Kidney glomerular epithelial cell (primary cell): ENCODE measurements around the gene SLIT3.
A peak's percentile ranks its signal among the peaks of the same experiment; 100 is the strongest.

Source experiments
- DNase-seq: peaks from one replicate; lab custom pipeline; 2025; lab: John Stamatoyannopoulos, UW

Gene SLIT3

GRCh38 chr5:168829044-168829443 lies 471.9 kb downstream of the SLIT3 start:
- no peak for DNase-seq

GRCh38 chr5:168827636-168828035 lies 473.3 kb downstream of the SLIT3 start:
- no peak for DNase-seq

GRCh38 chr5:168826246-168826725 lies 474.7 kb downstream of the SLIT3 start:
- DNase-seq: no peak

GRCh38 chr5:168822745-168823281 lies 478.1 kb downstream of the SLIT3 start:
- no peak for DNase-seq

GRCh38 chr5:168822248-168822744 lies 478.6 kb downstream of the SLIT3 start:
- DNase-seq: no peak

- no peak for DNase-seq
These were observed 480.1 kb downstream of the SLIT3 start for GRCh38 chr5:168820874-168821273.

- no peak for DNase-seq
These were observed 481.8 kb downstream of the SLIT3 start for GRCh38 chr5:168819004-168819621.

- no peak for DNase-seq
These were observed 482.4 kb downstream of the SLIT3 start for GRCh38 chr5:168818558-168818957.

- DNase-seq: no peak
These were observed 483.3 kb downstream of the SLIT3 start for GRCh38 chr5:168817591-168817990.

- DNase-seq: no peak
These were observed 484.3 kb downstream of the SLIT3 start for GRCh38 chr5:168816661-168817060.

GRCh38 chr5:168813184-168813968 lies 487.6 kb downstream of the SLIT3 start:
- DNase-seq: no peak

- no peak for DNase-seq
These were observed 490.3 kb downstream of the SLIT3 start for GRCh38 chr5:168810641-168811040.

GRCh38 chr5:168809218-168809617 lies 491.7 kb downstream of the SLIT3 start:
- no peak for DNase-seq

- DNase-seq: no peak
These were observed 492.8 kb downstream of the SLIT3 start for GRCh38 chr5:168808051-168808616.

GRCh38 chr5:168807287-168807686 lies 493.7 kb downstream of the SLIT3 start:
- no peak for DNase-seq

- DNase-seq: no peak
These were observed 497.4 kb downstream of the SLIT3 start for GRCh38 chr5:168803541-168803940.

GRCh38 chr5:168802337-168802736 lies 498.6 kb downstream of the SLIT3 start:
- no peak for DNase-seq

- DNase-seq: no peak
These were observed 499.4 kb downstream of the SLIT3 start for GRCh38 chr5:168801567-168801966.

GRCh38 chr5:168800701-168801100 lies 500.2 kb downstream of the SLIT3 start:
- no peak for DNase-seq

GRCh38 chr5:168798065-168799023 lies 502.6 kb downstream of the SLIT3 start:
- DNase-seq: peak; percentile 23
